HG03432 (cell line): Measurements from ENCODE around the gene BYSL.

ENCODE experiments used
- ATAC-seq: cut with Tn5 transposase; IDR thresholded peaks from one replicate; pipeline ENCODE4 v1.9.1; 2021; ENCODE audit warnings: mild to moderate bottlenecking, moderate library complexity; ENCODE audit not compliant: unreplicated experiment

Gene BYSL

GRCh38 chr6:41974281-41974825 is 53.1 kb downstream of the BYSL start:
- no peak for ATAC-seq

GRCh38 chr6:41975276-41975675 is 54.0 kb downstream of the BYSL start:
- ATAC-seq = no peak

DNA sequence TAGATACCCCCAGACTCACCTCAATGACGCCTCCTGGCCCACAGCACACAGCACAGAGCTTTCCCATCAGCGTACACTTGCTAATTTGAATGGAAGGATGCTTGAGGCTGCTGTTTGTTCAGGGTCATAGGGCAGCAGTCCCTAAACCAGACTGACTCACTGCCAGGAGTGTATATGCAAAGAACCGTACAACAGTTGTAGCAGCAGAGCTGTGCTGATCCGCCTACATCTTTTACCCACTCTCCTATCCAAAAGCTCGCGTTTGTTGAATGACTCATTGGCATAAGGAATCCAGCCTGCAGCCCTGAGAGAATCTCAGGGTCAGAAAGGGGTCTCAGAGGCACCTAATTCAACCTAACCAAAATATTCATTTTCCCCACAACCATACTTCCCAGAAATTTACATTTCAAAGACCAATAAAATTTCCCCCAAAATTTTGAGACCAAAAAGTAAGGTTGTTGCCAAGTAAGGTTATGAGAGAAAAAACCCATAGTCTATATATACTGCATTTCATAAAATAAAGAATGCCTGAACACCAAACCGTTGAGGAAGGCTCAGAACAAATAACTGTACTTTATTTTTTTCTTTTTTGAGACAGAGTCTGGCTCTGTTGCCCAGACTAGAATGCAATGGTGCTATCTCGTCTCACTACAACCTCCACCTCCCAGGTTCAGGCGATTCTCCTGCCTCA is 55.6 kb downstream of the BYSL start:
- ATAC-seq = no peak
